GM12873 (cell line): ENCODE data around the gene USPL1.

ENCODE experiments used
- CTCF ChIP-seq: IDR thresholded peaks from 2 replicates; pipeline ENCODE4 v1.5.1; 2012; ENCODE audit warnings: low read depth, mild to moderate bottlenecking, moderate library complexity, low read length, control low read depth; ENCODE audit not compliant: insufficient read depth; ENCODE audit errors: missing control alignments

The USPL1 gene

DNA sequence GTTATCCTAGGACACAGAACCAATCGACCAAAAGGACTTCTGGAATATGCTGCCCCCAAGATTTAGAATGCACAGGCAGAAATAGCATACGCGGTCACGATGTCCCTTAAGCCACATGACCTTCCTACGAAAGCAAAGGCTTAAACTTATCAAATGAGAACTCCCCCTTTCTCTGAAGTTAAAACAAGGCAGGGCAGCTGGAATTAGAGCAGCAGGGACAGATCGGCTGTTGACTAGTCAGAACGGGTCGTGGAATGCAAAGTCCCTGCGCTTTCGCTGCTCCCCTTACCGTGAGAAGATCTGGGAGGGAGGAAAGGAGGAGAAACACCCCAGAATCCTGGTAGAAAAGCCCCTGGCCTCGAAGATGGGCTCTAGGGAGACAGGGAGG, 799 bp upstream of the USPL1 start:
- TF ChIP-seq CTCF: no peak

GRCh38 chr13:30618186-30618929, 638 bp downstream of the USPL1 start:
- TF ChIP-seq CTCF: no peak

DNA sequence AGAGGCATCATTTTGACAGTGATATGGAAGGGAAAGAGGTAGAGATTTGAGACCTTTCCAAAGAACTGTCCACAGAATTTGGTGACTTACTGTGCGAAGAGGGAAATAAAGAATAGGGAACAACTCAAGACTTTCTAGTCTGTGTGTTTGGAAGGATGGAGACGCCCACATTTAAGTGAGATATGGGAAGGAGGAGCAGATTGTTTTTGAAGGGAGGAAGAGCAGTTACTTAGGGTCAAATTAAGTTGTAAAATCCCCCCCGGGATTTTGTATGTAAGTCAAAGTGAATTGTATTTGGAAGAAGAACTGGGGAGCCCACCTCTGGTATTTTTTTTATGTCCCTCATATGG, 1.2 kb downstream of the USPL1 start:
- TF ChIP-seq CTCF: no peak

DNA sequence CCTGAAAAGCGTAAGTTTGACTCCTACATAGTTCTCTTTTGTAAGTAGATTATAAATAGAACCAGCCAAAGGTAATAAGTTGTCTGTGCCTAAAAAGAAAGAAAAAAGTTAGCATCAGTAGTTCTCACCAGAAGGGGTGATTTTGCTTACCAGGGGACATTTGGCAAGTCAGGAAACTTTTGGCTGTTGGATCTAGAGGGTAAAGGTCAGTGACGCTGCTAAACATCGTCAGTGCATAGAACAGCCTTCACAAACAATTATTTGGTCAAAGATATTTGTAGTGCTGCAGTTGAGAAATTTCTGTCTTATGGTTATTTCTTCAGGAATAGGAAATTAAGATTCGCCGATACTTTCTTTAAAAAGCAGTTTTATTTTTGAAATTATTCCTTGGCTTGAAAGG, 2.0 kb downstream of the USPL1 start:
- no peak for TF ChIP-seq CTCF

- TF ChIP-seq CTCF: no peak
Measured at GRCh38 chr13:30620941-30621340, 3.2 kb downstream of the USPL1 start.

DNA sequence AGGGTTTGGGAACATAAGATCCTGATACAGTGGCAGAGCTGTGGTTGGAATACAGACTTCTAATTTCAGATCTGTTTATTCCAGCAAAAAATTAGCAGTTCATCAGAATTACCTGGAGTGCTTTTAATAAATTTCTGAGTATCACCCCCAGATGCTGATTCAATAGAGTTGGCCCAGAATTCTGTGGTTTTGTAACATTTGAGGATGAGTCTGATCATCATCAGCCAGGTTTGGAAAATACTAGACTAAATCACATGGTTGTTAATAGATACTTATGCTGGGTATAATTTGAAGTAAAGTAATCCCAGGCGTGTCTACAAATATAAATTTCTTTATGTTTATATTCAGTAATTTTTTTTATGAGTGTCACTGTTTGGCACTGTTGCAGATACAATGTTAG, 4.8 kb downstream of the USPL1 start:
- no peak for TF ChIP-seq CTCF

GRCh38 chr13:30623392-30623791, 5.7 kb downstream of the USPL1 start:
- TF ChIP-seq CTCF: no peak

DNA sequence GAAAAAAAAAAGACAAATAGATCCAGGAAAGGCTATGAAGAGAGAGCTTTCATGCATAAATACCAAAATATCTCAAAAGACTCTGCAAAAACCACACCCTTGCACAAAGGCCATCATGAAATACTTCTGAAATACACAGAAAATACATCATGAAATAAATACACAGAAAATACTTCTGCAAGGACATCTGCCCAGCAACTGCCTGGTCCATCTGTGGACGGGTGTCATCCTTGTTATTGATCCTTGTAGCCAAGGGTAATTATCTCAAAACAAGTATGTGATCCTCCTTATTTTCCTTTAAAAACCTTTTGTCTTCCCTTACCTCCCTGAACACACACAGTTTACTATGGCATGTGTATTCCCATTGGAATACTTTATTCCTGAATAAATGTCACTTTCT, 6.9 kb downstream of the USPL1 start:
- TF ChIP-seq CTCF: no peak
